ENCODE results near the gene FBN1.

FBN1 gene

GRCh38 chr15:48652510-48653076, 7.1 kb upstream of the FBN1 start:
- no peak for DNase-seq (ENCODE audit: low read depth in 3 of 3, low spot score in 1 of 3)

DNA sequence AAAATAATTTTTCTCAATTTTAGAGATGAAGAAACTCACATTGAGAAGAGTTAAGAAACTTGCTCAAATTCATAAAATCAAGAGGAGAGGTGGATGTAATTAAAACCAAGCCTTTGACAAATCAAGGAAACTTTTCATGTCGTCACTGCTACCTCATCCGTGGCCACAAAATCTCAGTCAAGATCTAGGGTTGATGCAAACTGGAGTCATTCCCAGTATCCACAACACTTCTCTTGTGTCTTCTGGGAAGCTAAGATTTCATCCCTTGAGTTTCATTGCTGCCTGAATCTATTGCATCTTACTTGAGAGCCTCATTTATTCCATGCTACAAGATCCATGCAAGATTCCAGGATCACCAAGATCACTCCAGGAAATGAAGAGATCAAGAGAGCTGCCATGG, 5.4 kb upstream of the FBN1 start:
- DNase-seq (ENCODE audit: low read depth in 3 of 3, low spot score in 1 of 3) = no peak

DNA sequence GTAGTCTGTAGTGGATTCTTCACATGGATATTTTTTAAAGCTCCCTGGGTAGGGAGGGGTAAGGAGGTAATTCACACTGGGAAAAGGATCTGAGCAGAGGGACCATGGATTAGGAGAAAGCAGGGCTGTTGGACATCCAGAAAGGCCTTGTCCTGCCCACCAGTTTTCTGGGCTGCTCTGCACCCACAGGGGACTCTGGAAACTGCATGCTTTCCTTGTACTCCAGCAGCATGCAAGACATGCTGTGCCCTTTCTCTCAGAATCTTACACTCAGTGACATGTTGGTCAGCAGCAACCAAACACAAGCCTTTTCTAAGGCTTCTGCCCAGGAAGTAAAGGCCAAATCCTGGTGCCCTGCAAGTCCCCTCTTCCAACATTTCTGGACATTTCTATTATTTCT, 2.5 kb upstream of the FBN1 start:
- no peak for DNase-seq (ENCODE audit: low read depth in 3 of 3, low spot score in 1 of 3)

DNA sequence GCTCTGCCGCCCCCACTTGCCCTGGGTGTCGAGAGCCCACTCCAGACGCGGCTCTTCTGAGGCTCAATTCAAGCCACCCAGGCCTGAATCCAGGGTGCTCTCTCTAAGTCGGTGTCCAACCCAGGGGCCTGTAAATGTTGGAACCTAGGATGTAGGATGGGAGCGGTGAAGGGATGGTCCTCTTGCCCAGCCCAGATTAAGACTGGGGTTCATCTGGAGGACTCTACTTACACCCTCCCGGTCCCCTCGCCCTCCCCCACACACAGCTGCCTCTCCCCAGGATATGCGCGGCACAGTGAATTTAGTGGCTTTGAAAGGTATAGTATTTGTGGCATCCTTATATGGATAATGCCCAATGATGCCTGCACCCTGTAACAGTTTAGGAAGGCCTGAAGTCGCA, 822 bp upstream of the FBN1 start:
- no peak for DNase-seq (ENCODE audit: low read depth in 3 of 3, low spot score in 1 of 3)

GRCh38 chr15:48644827-48645557, 517 bp downstream of the FBN1 start:
- DNase-seq (ENCODE audit: low read depth in 3 of 3, low spot score in 1 of 3) = no peak

GRCh38 chr15:48644467-48644826, 1.1 kb downstream of the FBN1 start:
- no peak for DNase-seq (ENCODE audit: low read depth in 3 of 3, low spot score in 1 of 3)

- no peak for DNase-seq (ENCODE audit: low read depth in 3 of 3, low spot score in 1 of 3)
Measured at GRCh38 chr15:48643776-48644466, 1.6 kb downstream of the FBN1 start.

DNA sequence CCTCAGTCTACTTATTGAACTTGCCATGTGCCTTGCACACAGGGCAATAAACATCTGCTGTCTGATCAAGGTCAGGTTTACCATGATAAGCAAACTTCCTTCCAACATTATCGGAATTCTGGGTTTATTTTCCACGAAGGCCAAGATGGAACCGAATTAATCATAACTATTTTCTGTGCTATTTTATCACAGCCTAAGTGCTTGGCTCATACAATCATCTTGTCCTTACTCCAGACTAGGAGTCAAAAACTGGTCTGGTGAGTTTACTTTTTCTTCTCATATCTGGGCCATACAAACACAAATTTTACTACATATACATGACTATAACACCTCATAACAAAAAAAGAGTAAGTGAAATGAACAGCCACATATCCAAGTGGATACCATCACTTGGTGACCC, 2.3 kb downstream of the FBN1 start:
- DNase-seq (ENCODE audit: low read depth in 3 of 3, low spot score in 1 of 3) = no peak

GRCh38 chr15:48642795-48643194, 2.7 kb downstream of the FBN1 start:
- no peak for DNase-seq (ENCODE audit: low read depth in 3 of 3, low spot score in 1 of 3)

DNA sequence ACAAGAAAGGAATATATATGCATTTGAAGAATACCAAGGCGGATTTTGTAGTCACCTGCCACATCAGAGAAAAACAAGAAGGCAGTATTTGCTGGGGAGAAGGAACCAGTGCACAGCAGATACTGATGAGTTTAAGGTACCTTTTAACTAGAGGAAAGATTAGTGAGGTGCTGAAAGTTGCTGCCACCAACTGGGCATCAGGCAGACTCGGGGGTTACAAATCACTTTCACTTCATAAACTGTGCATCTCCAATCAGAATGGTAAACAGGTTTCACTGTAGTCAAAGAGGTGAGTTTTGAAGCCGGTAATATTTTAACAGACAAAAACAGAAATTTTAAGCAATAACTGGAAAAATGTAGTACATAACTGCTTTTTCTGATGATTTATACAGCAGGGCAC, 4.1 kb downstream of the FBN1 start:
- DNase-seq (ENCODE audit: low read depth in 3 of 3, low spot score in 1 of 3) = no peak

GRCh38 chr15:48638963-48639362, 6.5 kb downstream of the FBN1 start:
- DNase-seq (ENCODE audit: low read depth in 3 of 3, low spot score in 1 of 3) = no peak

DNA sequence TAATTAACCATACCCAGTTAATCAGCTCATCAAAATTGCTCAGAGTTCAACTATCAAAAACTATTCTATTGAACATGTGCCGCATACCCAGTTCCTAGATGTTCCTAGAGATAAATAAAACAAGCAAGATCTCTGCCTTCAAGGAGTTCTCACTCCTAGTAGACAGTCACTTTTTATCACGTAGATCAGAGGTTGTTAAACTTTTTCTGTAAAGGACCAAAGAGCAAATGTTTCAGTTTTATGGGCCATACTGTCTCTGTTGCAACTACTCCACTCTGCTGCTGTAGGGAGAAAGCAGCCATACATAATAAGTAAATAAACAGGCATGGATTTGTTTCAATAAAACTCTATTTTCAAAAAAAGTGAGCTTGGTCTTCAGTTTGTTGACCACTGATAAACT, 7.9 kb downstream of the FBN1 start:
- DNase-seq (ENCODE audit: low read depth in 3 of 3, low spot score in 1 of 3) = no peak

- no peak for DNase-seq (ENCODE audit: low read depth in 3 of 3, low spot score in 1 of 3)
Measured at GRCh38 chr15:48636511-48636910, 9.0 kb downstream of the FBN1 start.

DNA sequence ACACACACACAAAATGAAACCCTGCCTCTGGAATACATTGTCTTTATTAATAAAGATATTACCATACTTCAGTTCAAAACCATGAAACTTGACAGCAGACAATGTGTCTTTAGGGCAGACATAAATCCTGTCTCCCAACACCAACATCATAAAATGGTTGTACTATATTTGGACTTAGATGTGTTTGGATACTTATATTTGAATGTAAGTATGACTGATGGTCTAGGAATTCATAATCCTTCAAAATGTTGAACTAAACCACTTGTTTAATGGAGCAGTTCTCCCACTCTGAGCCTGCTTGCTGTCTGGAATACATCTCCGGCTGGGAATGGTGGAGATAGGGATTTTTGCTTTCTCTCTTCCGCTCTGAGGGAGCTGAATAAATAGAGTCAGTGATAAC, 10.6 kb downstream of the FBN1 start:
- DNase-seq (ENCODE audit: low read depth in 3 of 3, low spot score in 1 of 3) = no peak

DNA sequence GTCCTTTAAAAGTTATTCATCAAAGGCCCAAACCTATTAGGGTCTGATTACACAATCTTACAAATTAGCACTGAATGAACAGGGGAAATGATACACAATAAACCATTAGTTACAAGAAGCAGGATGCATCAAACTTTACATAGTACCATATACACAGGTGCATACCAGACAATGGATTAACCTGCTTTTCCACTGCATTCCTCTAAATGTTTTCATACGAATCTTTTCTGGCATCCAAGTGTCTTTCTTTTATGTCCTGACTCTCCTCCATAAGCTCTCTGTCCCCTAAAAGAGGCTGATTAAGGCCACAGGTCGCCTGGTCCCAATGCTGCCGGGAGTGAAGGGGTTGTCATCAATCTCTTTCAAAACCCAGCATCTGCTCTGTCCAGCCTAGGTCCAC, 11.4 kb downstream of the FBN1 start:
- DNase-seq (ENCODE audit: low read depth in 3 of 3, low spot score in 1 of 3) = no peak

GRCh38 chr15:48632651-48633050, 12.9 kb downstream of the FBN1 start:
- DNase-seq (ENCODE audit: low read depth in 3 of 3, low spot score in 1 of 3) = no peak

DNA sequence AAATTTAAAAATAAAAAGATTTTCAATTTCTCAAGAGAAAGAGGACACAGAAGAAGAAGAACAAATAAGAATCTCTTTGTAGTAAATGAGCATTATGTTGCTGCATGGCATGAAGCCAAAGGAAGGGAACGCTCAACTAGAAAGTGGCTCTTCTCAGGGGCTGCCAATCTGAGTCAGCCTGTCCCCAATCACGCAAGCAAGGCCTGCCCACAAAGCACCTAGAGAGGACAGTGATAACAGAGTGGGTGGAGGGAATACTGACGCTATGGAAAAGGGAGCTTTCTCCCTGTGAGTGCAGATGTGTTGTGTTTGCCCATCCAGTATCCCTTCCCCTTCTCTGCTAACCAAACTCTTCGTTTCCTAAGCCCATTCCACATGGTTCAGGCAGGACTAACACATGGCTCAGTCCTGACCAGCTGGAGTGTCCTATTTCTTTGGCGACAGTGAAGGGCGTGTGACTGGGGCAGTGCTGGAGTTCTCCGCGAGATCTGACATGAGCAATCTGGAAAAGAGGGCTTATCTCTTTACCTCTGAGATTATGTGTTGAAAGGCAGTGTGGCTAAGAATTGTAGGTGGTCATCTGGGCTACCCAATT, 14.2 kb downstream of the FBN1 start:
- DNase-seq (ENCODE audit: low read depth in 3 of 3, low spot score in 1 of 3) = no peak

- no peak for DNase-seq (ENCODE audit: low read depth in 3 of 3, low spot score in 1 of 3)
Measured at GRCh38 chr15:48630245-48630644, 15.3 kb downstream of the FBN1 start.

DNA sequence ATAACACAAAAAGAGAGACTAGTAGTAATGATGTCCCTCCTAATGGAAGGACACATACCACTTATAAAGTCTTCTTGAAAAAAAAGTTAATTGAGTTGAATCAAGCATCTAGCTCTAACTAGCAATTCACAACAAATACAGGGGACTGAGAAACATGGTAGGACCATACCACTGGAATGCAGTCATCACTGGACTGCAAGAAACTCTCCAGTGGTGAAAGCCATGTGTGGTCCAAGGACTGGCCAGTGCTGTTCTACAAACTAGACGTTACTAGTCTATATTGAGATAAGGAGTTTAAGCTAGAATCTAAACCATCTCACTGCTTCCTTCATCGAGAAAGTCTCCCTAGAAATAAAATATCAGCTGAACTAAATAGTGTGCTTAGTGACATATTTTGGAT, 16.7 kb downstream of the FBN1 start:
- no peak for DNase-seq (ENCODE audit: low read depth in 3 of 3, low spot score in 1 of 3)

DNA sequence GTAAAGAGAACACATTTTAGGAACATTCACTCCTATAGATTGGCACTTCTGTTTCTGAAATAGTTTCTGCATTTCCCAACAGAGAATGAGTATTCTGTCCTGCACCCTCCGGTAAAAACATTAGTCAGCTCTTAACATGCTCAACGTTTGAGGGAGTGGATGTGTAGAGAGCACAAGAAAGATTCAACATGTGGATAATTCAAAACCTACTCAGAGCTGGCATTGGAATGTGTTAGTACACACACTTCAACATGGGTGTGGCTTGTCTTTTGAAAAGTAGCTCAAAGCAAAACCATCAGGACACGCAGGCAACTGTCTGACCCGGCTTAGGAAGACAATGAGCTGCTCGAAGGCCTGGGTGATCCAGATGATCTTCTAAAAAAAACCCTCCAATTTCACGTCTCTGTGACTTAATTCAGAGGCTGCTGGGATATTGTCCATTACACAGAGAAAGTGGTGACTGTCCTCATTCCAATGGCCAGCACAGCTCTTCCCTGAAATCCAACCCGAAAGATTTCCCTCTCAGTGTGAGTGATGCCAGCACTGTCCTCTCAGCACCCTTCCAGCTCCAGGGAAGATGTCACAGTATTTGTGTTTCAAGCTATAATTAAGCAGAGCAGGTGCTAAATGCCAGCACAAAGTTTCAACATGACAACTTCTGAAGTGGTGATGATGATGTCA, 18.1 kb downstream of the FBN1 start:
- DNase-seq (ENCODE audit: low read depth in 3 of 3, low spot score in 1 of 3) = no peak

DNA sequence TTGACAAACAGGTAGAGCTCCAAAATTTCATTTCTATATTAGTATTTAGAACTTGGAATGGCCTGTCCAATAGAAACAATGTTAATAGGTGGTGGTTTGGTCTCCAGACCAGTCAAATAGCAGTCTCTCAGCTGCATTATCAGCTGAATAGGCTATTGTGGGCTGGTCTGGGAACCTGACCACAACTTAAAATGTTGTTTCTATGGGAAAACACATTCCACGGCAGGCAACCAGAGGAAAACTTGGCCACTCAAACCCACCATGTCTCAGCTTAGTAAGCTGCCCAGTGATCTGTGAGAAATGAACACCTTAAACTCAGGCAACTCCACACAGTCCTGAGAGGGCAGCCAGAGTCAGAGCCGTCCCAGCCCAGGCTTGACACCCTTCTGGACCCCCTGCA, 20.4 kb downstream of the FBN1 start:
- no peak for DNase-seq (ENCODE audit: low read depth in 3 of 3, low spot score in 1 of 3)

GRCh38 chr15:48624700-48625099, 20.8 kb downstream of the FBN1 start:
- no peak for DNase-seq (ENCODE audit: low read depth in 3 of 3, low spot score in 1 of 3)
